Measurements from ENCODE around the gene GRHL3. TPM values are rescaled to one million over a fixed set of nuclear protein-coding genes. Genes with fewer than 3 reads are reported as not detected.

GRHL3 gene
- total RNA-seq, 1 donor from 2014 or later = 0.80 TPM

- H3K27ac ChIP-seq = no peak overlapping the region
Measured at GRCh38 chr1:24277420-24278169, 41.6 kb upstream of the GRHL3 start.

GRCh38 chr1:24278726-24279125 lies 40.4 kb upstream of the GRHL3 start:
- Histone ChIP-seq H3K4me3 (no peak overlapping the region), H3K9me3 (no peaks in the 10 kb centered on the region), H3K27me3 (ENCODE audit: low read depth) (peaks cover 16% of the 10 kb centered on the region), H3K4me1 (peaks cover 8% of the 10 kb centered on the region), H3K36me3 (no peaks in the 10 kb centered on the region), H3K27ac (no peak overlapping the region)
- TF ChIP-seq, protein P1, sequence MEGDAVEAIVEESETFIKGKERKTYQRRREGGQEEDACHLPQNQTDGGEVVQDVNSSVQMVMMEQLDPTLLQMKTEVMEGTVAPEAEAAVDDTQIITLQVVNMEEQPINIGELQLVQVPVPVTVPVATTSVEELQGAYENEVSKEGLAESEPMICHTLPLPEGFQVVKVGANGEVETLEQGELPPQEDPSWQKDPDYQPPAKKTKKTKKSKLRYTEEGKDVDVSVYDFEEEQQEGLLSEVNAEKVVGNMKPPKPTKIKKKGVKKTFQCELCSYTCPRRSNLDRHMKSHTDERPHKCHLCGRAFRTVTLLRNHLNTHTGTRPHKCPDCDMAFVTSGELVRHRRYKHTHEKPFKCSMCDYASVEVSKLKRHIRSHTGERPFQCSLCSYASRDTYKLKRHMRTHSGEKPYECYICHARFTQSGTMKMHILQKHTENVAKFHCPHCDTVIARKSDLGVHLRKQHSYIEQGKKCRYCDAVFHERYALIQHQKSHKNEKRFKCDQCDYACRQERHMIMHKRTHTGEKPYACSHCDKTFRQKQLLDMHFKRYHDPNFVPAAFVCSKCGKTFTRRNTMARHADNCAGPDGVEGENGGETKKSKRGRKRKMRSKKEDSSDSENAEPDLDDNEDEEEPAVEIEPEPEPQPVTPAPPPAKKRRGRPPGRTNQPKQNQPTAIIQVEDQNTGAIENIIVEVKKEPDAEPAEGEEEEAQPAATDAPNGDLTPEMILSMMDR (IDR thresholded peaks at IDR 0.05) = no peak
- DNase-seq = no peak
- no peak for ATAC-seq
- intact Hi-C loops (cut with DNase I) = no loop called here

More at GRCh38 chr1:24277420-24278169, 41.6 kb upstream of the GRHL3 start:
- TF ChIP-seq, protein P1 (IDR thresholded peaks at IDR 0.05) = no peak
- Histone ChIP-seq H3K4me1 (no peaks in the 10 kb centered on the region), H3K4me3 (no peak overlapping the region), H3K9me3 (no peaks in the 10 kb centered on the region), H3K36me3 (no peaks in the 10 kb centered on the region), H3K27me3 (ENCODE audit: low read depth) (peaks cover 17% of the 10 kb centered on the region)
- no peak for ATAC-seq
- intact Hi-C loops (cut with DNase I) = no loop called here
- no peak for DNase-seq

DNA sequence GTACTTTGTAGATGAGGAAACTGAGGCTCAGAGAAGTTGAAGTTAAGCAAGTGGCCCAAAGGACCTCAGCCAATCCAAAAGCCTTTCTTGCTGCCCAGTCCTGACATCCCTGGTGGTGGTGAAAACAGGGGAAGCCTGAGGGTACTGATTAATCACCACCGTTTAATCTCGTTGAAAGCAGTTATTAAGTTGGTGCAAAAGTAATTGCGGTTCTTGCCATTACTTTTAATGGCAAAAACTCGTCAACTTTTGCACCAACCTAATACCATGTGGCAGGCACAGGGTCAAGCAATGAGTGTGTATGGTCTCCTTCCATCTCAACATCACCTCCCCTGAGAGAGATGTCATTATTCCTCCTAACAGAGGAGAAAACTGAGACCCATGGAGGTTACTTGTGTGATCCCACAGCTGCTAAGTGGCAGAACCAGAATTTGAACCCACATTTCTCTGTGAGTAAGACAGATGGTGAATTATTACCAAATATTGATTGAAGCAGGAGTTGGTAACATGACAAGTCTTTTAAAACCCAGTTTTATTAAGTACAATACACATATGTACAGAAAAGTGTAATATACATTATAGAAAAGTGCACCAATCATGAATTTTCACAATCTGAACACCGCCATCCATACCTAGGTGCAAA lies 39.4 kb upstream of the GRHL3 start:
- DNase-seq (no peak), ATAC-seq (no peak)
- H3K9me3 ChIP-seq = no peaks in the 10 kb centered on the region
- no peaks in the 10 kb centered on the region for H3K36me3 ChIP-seq
- H3K27ac ChIP-seq = no peak overlapping the region
- intact Hi-C loops (cut with DNase I) = no loop called here
- peaks cover 10% of the 10 kb centered on the region for H3K27me3 ChIP-seq (ENCODE audit: low read depth)
- TF ChIP-seq, protein P1 (IDR thresholded peaks at IDR 0.05) = no peak
- H3K4me1 ChIP-seq = peaks cover 17% of the 10 kb centered on the region
- no peak overlapping the region for H3K4me3 ChIP-seq

GRCh38 chr1:24281591-24281990 lies 37.6 kb upstream of the GRHL3 start:
- no peak overlapping the region for H3K27ac ChIP-seq
- H3K27me3 ChIP-seq (ENCODE audit: low read depth) = peaks cover 10% of the 10 kb centered on the region
- H3K4me3 ChIP-seq = no peak overlapping the region
- ATAC-seq = no peak
- intact Hi-C loops (cut with DNase I) = no loop called here
- H3K9me3 ChIP-seq = no peaks in the 10 kb centered on the region
- peaks cover 17% of the 10 kb centered on the region for H3K4me1 ChIP-seq
- no peaks in the 10 kb centered on the region for H3K36me3 ChIP-seq
- no peak for DNase-seq
- TF ChIP-seq, protein P1 (IDR thresholded peaks at IDR 0.05) = no peak

DNA sequence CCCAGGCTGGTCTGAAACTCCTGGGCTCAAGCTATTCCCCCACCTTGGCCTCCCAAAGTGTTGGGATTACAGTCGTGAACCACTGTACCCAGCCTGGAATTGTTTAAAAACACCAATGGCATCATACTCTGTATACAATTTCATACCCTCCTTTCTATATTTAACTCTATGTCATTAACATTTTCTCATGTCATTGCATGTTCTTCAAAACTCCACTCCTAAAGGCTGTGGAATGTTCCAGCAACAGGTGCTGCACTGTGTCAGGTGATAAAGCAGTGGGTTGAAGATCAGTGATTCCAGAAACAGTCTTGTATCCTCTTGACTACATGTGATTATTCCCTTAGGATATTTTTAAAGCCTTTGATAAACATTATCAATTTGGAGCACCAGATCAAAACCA lies 36.7 kb upstream of the GRHL3 start:
- intact Hi-C loops (cut with DNase I) = no loop called here
- Histone ChIP-seq H3K27me3 (ENCODE audit: low read depth) (peaks cover 10% of the 10 kb centered on the region), H3K36me3 (no peaks in the 10 kb centered on the region), H3K27ac (no peak overlapping the region), H3K9me3 (no peaks in the 10 kb centered on the region), H3K4me3 (no peak overlapping the region), H3K4me1 (peaks cover 17% of the 10 kb centered on the region)
- ATAC-seq (no peak), DNase-seq (no peak)
- TF ChIP-seq, protein P1 (IDR thresholded peaks at IDR 0.05) = no peak

Data from lower lobe of right lung (tissue), 2 donors.